K562 (cell line): ENCODE measurements around the gene PYGM. TPM values are rescaled to one million over a fixed set of nuclear protein-coding genes. Genes with fewer than 3 reads are reported as not detected.
A peak's percentile ranks its signal among the peaks of the same experiment; 100 is the strongest.

ENCODE experiments used
- CEBPB ChIP-seq: fragments of 450-650 bp; IDR thresholded peaks from 2 replicates; pipeline ENCODE4 v1.6.1; 2016; ENCODE audit warnings: missing genetic modification characterization, missing compliant biosample characterization
- CHD2 ChIP-seq: IDR thresholded peaks from 2 replicates; pipeline ENCODE4 v1.6.1; 2011; ENCODE audit warnings: low read depth, low read length
- EHMT2 ChIP-seq: fragments of 450-650 bp; IDR thresholded peaks from 2 replicates; pipeline ENCODE4 v1.6.1; 2018; ENCODE audit warnings: antibody characterized with exemption
- ELF1 ChIP-seq: fragments of 200-800 bp; sonication (Bioruptor generic); IDR thresholded peaks from 2 replicates; pipeline ENCODE4 v1.6.1; 2016; ENCODE audit warnings: missing genetic modification characterization, missing compliant biosample characterization
- ETV1 ChIP-seq: fragments of 450-650 bp; conservative IDR thresholded peaks from 2 replicates; pipeline ENCODE4 v1.6.1; 2016; ENCODE audit warnings: missing genetic modification characterization, control low read depth, low read depth, missing compliant biosample characterization
- FOXP1 ChIP-seq: sonication (generic); formaldehyde crosslinking; IDR thresholded peaks from 2 replicates; pipeline ENCODE4 v1.8.0; 2022; ENCODE audit warnings: mild to moderate bottlenecking, missing genetic modification reagents
- GTF2E2 ChIP-seq: fragments of 200-800 bp; sonication (Bioruptor generic); IDR thresholded peaks from 2 replicates; pipeline ENCODE4 v1.6.1; 2016; ENCODE audit warnings: missing genetic modification characterization, missing compliant biosample characterization
- HOXB6 ChIP-seq: fragments of 250-450 bp; sonication (Bioruptor Pico); IDR thresholded peaks from 2 replicates; pipeline ENCODE4 v1.5.1; 2022; ENCODE audit warnings: mild to moderate bottlenecking, borderline replicate concordance
- KLF10 ChIP-seq: fragments of 250-450 bp; sonication (Bioruptor Pico); IDR thresholded peaks from 2 replicates; pipeline ENCODE4 v1.6.1; 2021; ENCODE audit warnings: matching md5 sums
- KLF6 ChIP-seq: fragments of 250-450 bp; sonication (Bioruptor Pico); IDR thresholded peaks from 2 replicates; pipeline ENCODE4 v1.4.0; 2020; ENCODE audit warnings: mild to moderate bottlenecking, moderate library complexity, borderline replicate concordance
- MECOM ChIP-seq: fragments of 250-450 bp; sonication (Bioruptor Pico); IDR thresholded peaks from 2 replicates; pipeline ENCODE4 v1.8.0; 2022; ENCODE audit warnings: inconsistent platforms
- MED1 ChIP-seq: sonication (generic); formaldehyde crosslinking; IDR thresholded peaks from 2 replicates; pipeline ENCODE4 v1.8.1; 2023; ENCODE audit warnings: missing genetic modification reagents, borderline replicate concordance
- MEF2A ChIP-seq: IDR thresholded peaks from 2 replicates; pipeline ENCODE4 v1.6.1; 2011; ENCODE audit warnings: low read depth, mild to moderate bottlenecking, low read length, moderate library complexity; ENCODE audit not compliant: control insufficient read depth
- MYBL2 ChIP-seq, 2 experiments: fragments of 450-650 bp in 1 of 2; sonication (generic) in 1 of 2; formaldehyde crosslinking in 1 of 2; IDR thresholded peaks; 2 replicates each; pipeline versions ENCODE4 v1.6.1 to v1.8.1; 2017 to 2022; ENCODE audit warnings: borderline replicate concordance in 1 of 2, inconsistent platforms in 1 of 2, low read depth in 1 of 2, mild to moderate bottlenecking in 1 of 2, missing genetic modification reagents in 1 of 2, moderate library complexity in 1 of 2
- PCBP1 ChIP-seq: fragments of 200-400 bp; formaldehyde crosslinking; IDR thresholded peaks from 2 replicates; pipeline ENCODE4 v1.6.1; 2018; ENCODE audit warnings: mild to moderate bottlenecking, low read depth, low read length; ENCODE audit not compliant: poor library complexity, severe bottlenecking
- RNF2 ChIP-seq: sonication (generic); IDR thresholded peaks from 2 replicates; pipeline ENCODE4 v1.6.1; 2016
- SMARCB1 ChIP-seq: IDR thresholded peaks from 2 replicates; pipeline ENCODE4 v1.6.1; 2011; ENCODE audit warnings: improper control_type of control experiment, low read depth; ENCODE audit not compliant: insufficient read length
- SMARCE1 ChIP-seq: fragments of 450-650 bp; IDR thresholded peaks from 2 replicates; pipeline ENCODE4 v1.7.1; 2016; ENCODE audit warnings: mild to moderate bottlenecking
- SPI1 ChIP-seq: IDR thresholded peaks from 2 replicates; pipeline ENCODE4 v1.6.1; 2011; ENCODE audit warnings: low read depth, low read length, control low read depth, borderline replicate concordance
- STAT5B ChIP-seq: fragments of 250-450 bp; sonication (Bioruptor Pico); IDR thresholded peaks from 2 replicates; pipeline ENCODE4 v1.8.0; 2021; ENCODE audit warnings: mild to moderate bottlenecking, inconsistent platforms
- XRCC4 ChIP-seq: IDR thresholded peaks from one replicate; pipeline ENCODE4 v1.6.1; 2011; ENCODE audit not compliant: insufficient read depth, insufficient read length; ENCODE audit errors: extremely low read depth
- XRCC5 ChIP-seq: fragments of 200-400 bp; formaldehyde crosslinking; IDR thresholded peaks from 2 replicates; pipeline ENCODE4 v1.6.1; 2017; ENCODE audit warnings: low read depth, mild to moderate bottlenecking, low read length
- ZBED1 ChIP-seq: IDR thresholded peaks from 2 replicates; pipeline ENCODE4 v1.6.1; 2014
- ZBTB17 ChIP-seq: fragments of 450-650 bp; formaldehyde crosslinking; IDR thresholded peaks from 2 replicates; pipeline ENCODE4 v1.4.0; 2020; ENCODE audit warnings: mild to moderate bottlenecking
- ZBTB7A ChIP-seq: IDR thresholded peaks from 2 replicates; pipeline ENCODE4 v1.6.1; 2011; ENCODE audit warnings: low read depth, mild to moderate bottlenecking, low read length, moderate library complexity, borderline replicate concordance; ENCODE audit not compliant: control insufficient read depth
- ZFP30 ChIP-seq: fragments of 250-450 bp; sonication (Bioruptor Pico); IDR thresholded peaks from 2 replicates; pipeline ENCODE4 v1.8.0; 2022; ENCODE audit warnings: moderate library complexity, mild to moderate bottlenecking, inconsistent platforms, borderline replicate concordance
- ZKSCAN8 ChIP-seq: fragments of 200-800 bp; sonication (Bioruptor generic); IDR thresholded peaks from 2 replicates; pipeline ENCODE4 v1.6.1; 2016; ENCODE audit warnings: missing genetic modification characterization, missing compliant biosample characterization
- ZNF121 ChIP-seq: sonication (generic); formaldehyde crosslinking; conservative IDR thresholded peaks from 2 replicates; pipeline ENCODE4 v1.8.0; 2022; ENCODE audit warnings: missing genetic modification reagents
- ZNF212 ChIP-seq: fragments of 450-650 bp; formaldehyde crosslinking; IDR thresholded peaks from 2 replicates; pipeline ENCODE4 v1.4.0; 2020; ENCODE audit warnings: mild to moderate bottlenecking
- ZNF347 ChIP-seq: fragments of 450-650 bp; formaldehyde crosslinking; IDR thresholded peaks from 2 replicates; pipeline ENCODE4 v1.4.0; 2020; ENCODE audit warnings: low read depth, mild to moderate bottlenecking, moderate library complexity
- ZNF780A ChIP-seq: fragments of 250-450 bp; sonication (Bioruptor Pico); IDR thresholded peaks from 2 replicates; pipeline ENCODE4 v1.5.0; 2021; ENCODE audit warnings: mild to moderate bottlenecking
- polyA plus RNA-seq, 8 experiments: library from polyadenylated mRNA; depleted of rRNA in 4 of 8; stranded (reverse) in 5 of 8; unstranded in 3 of 8; fragments of >200 nt; fragmentation: Nextera tagmentation in 2 of 8; fragmentation: Illumina TruSeq in 1 of 8; extraction: Ambion mirVana in 2 of 8; extraction: Trizol in 1 of 8; gene quantifications; 2 replicates each; pipeline versions ENCODE4 v1.2.1 to v1.2.3, GENCODE V29; 2011 to 2014; ENCODE audit warnings: inconsistent platforms in 1 of 8, missing spikeins in 1 of 8
- total RNA-seq, 7 experiments: library from RNA; depleted of rRNA in 6 of 7; stranded (reverse); fragments of >200 nt in 6 of 7; fragmentation: Illumina TruSeq in 2 of 7; extraction: Trizol in 2 of 7; gene quantifications; 2 replicates each; pipeline versions ENCODE4 v1.2.1 to v1.2.3, GENCODE V29; 2011 to 2021; ENCODE audit warnings: low replicate concordance in 1 of 7
- TF ChIP-seq, protein P1 (sequence below): sonication (generic); formaldehyde crosslinking; IDR thresholded peaks from 2 replicates; pipeline ENCODE4 v1.8.0; 2022; ENCODE audit warnings: mild to moderate bottlenecking, missing genetic modification reagents
- TF ChIP-seq, protein P2 (sequence below), 2 experiments: fragments of 450-650 bp in 1 of 2; sonication (generic) in 1 of 2; formaldehyde crosslinking; conservative IDR thresholded peaks; 2 replicates each; pipeline versions ENCODE4 v1.4.0 to v1.8.1; 2020 to 2022; ENCODE audit warnings: mild to moderate bottlenecking in 1 of 2, missing genetic modification reagents in 1 of 2

Gene PYGM
- total and polyA plus RNA-seq, 9 of the 15 experiments (the other 6 are each of a cell fraction or from before 2014, with no cell fraction given): 0.07 to 1.5 (median 0.68) TPM

DNA sequence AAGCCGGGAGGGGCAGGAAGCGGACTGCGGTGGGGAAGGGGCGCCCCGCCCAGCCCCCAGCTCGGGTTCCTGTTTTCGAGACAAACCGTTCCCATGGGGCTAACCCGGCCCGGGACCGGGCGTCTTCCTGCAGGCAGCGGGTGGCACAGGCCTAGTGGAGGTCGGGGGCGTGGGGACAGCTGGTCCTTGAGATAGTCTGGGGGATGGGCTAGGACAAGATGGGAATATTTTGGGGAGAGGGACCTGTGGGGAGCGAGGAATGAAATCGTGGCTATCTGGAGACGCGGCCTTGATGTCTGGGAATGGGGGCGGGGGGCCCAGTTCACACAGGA, 14.6 kb downstream of the PYGM start (continued):
- TF ChIP-seq XRCC5 (no peak), CHD2 (no peak), ZNF212 (no peak), XRCC4 (no peak), ZBED1 (no peak), SPI1 (peak; percentile 77; the same call in 1 of the 2 replicates), ZNF121 (CRISPR knock-in tag) (no peak), ZBTB17 (CRISPR knock-in tag) (no peak; the same call in 1 of the 2 replicates), ZFP30 (CRISPR knock-in tag) (no peak), GTF2E2 (0 out of 2 replicates have a peak, but pooled peaks have one; percentile 47), MECOM (CRISPR knock-in tag) (no peak), ZBTB7A (peak; percentile 98), KLF10 (CRISPR knock-in tag) (no peak), PCBP1 (peak; percentile 42), CEBPB (tag) (no peak), HOXB6 (no peak), MED1 (CRISPR knock-in tag) (no peak), ELF1 (tag) (no peak), ZNF780A (CRISPR knock-in tag) (no peak), ZNF347 (CRISPR knock-in tag) (no peak), MEF2A (no peak), ETV1 (tag) (peak; percentile 68), ZKSCAN8 (no peak), EHMT2 (no peak), FOXP1 (peak; percentile 74; the same call in 1 of the 2 replicates), MYBL2 (IDR thresholded peaks at IDR 0.05; ENCODE audit: low read depth) (no peak), MYBL2 (CRISPR knock-in tag; IDR thresholded peaks at IDR 0.05; ENCODE audit: borderline replicate concordance) (no peak), STAT5B (CRISPR knock-in tag) (no peak), SMARCB1 (no peak), RNF2 (no peak), KLF6 (CRISPR knock-in tag) (no peak), SMARCE1 (0 out of 2 replicates have a peak, but pooled peaks have one; percentile 40)
- TF ChIP-seq, protein P1, sequence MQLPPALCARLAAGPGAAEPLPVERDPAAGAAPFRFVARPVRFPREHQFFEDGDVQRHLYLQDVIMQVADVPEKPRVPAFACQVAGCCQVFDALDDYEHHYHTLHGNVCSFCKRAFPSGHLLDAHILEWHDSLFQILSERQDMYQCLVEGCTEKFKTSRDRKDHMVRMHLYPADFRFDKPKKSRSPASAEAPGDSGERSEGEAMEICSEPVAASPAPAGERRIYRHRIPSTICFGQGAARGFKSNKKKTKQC (CRISPR knock-in tag): no peak
- TF ChIP-seq, protein P2, sequence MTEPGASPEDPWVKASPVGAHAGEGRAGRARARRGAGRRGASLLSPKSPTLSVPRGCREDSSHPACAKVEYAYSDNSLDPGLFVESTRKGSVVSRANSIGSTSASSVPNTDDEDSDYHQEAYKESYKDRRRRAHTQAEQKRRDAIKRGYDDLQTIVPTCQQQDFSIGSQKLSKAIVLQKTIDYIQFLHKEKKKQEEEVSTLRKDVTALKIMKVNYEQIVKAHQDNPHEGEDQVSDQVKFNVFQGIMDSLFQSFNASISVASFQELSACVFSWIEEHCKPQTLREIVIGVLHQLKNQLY (CRISPR knock-in tag; conservative IDR thresholded peaks at IDR 0.05): no peak
